Muscle layer of colon (tissue), 2 donors: ENCODE measurements around the gene RAP2A.

Source experiments
- H3K27ac ChIP-seq: one replicate; pipeline ENCODE4 v1.7.0; 2013; ENCODE audit warnings: low read depth, mild to moderate bottlenecking, low read length, moderate library complexity
- H3K27me3 ChIP-seq, 2 donors: one replicate each; pipeline ENCODE4 v1.7.0; 2013; ENCODE audit warnings: low read length in 2 of 2, mild to moderate bottlenecking in 2 of 2; ENCODE audit not compliant: insufficient read depth in 2 of 2, control insufficient read depth in 1 of 2
- H3K36me3 ChIP-seq: one replicate; pipeline ENCODE4 v1.7.0; 2013; ENCODE audit warnings: mild to moderate bottlenecking, low read length; ENCODE audit not compliant: insufficient read depth
- H3K4me1 ChIP-seq: one replicate; pipeline ENCODE4 v1.7.0; 2013; ENCODE audit warnings: mild to moderate bottlenecking, low read length; ENCODE audit not compliant: insufficient read depth
- H3K4me3 ChIP-seq, 2 donors: one replicate each; pipeline ENCODE4 v1.7.0; 2013; ENCODE audit warnings: low read length in 2 of 2, low read depth in 1 of 2, mild to moderate bottlenecking in 1 of 2, moderate library complexity in 1 of 2
- H3K9ac ChIP-seq: one replicate; pipeline ENCODE4 v1.7.0; 2013; ENCODE audit warnings: low read length
- H3K9me3 ChIP-seq: one replicate; pipeline ENCODE4 v1.7.0; 2013; ENCODE audit warnings: mild to moderate bottlenecking, low read length
- donor health status: abdominal sarcoma.
- donor health status: Adenocarcinoma of cecum.

The RAP2A gene

GRCh38 chr13:97423300-97424045 is 10.5 kb upstream of the RAP2A start:
- Histone ChIP-seq H3K4me1 (no peaks in the 10 kb centered on the region), H3K4me3 (no peak overlapping the region), H3K9me3 (no peaks in the 10 kb centered on the region), H3K27me3 (no peaks in the 10 kb centered on the region), H3K27ac (no peak overlapping the region), H3K9ac (no peak overlapping the region), H3K36me3 (no peaks in the 10 kb centered on the region)

DNA sequence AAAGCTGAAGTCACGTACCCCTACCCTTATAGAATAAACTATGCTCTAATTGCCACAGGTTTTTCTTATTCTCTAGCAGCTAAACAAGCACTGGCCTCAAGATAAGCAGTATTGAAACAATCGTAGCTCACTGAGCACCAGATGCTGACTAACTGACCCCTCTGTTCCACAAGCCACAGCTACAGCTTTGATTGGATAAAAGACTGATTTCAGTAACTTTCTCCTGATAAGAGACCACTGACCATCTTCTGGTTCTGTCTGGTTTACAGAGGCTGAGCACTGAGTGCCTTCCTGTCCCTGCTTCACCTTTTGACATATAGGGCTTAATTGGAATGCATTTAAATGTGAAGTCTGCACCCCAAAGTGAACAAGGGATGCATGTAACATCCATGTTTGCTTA is 8.4 kb upstream of the RAP2A start:
- H3K4me3 ChIP-seq = no peak overlapping the region
- no peaks in the 10 kb centered on the region for H3K9me3 ChIP-seq
- no peaks in the 10 kb centered on the region for H3K27me3 ChIP-seq
- no peaks in the 10 kb centered on the region for H3K36me3 ChIP-seq
- H3K27ac ChIP-seq = no peak overlapping the region
- H3K9ac ChIP-seq = no peak overlapping the region
- no peaks in the 10 kb centered on the region for H3K4me1 ChIP-seq

DNA sequence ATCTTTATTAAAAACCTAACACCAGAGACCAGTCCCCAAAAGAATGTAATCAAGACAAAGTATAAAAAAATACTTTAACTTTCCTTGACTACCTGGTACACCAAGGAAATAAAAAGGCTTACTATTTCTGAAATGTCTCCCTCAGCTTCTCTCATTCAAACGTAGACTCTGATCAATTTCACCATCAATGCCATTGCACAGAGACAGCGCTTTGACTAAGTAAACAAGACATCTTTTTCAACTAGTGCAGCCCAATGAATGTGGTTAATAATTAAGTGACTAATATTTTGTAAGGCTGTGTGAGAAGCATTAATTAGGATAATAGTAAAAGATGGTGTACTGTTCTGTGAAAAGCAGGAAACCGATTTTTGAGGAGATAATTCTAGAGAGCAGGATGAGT is 7.3 kb upstream of the RAP2A start:
- no peaks in the 10 kb centered on the region for H3K4me1 ChIP-seq
- no peaks in the 10 kb centered on the region for H3K9me3 ChIP-seq
- no peak overlapping the region for H3K9ac ChIP-seq

DNA sequence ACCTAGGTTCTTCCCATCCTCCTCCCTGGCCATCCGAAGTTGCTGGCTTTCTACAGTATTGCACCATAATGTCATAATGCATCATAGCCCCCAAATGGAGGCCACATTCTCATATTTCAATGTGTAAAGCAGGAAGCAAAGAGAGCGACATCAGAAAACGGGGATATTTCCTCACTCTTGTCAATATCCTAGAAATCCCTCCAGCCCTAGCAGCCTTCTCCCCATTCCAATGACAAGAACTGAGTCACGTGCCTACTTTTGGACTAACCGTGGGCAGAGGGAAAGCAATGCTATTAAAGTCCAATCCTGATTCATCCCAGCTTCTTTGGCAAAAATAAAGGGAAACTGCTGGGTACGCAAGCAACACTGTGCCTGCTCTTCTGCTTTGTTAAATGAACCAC is 4.3 kb upstream of the RAP2A start:
- Histone ChIP-seq H3K9ac (no peak overlapping the region), H3K9me3 (no peaks in the 10 kb centered on the region), H3K27ac (no peak overlapping the region), H3K4me3 (no peak overlapping the region), H3K4me1 (no peaks in the 10 kb centered on the region), H3K27me3 (no peaks in the 10 kb centered on the region), H3K36me3 (no peaks in the 10 kb centered on the region)

More for the DNA sequence above, 7.3 kb upstream of the RAP2A start:
- no peak overlapping the region for H3K27ac ChIP-seq
- H3K4me3 ChIP-seq = no peak overlapping the region
- no peaks in the 10 kb centered on the region for H3K27me3 ChIP-seq
- H3K36me3 ChIP-seq = no peaks in the 10 kb centered on the region

- no peaks in the 10 kb centered on the region for H3K9me3 ChIP-seq
- no peak overlapping the region for H3K4me3 ChIP-seq
- no peak overlapping the region for H3K9ac ChIP-seq
- no peaks in the 10 kb centered on the region for H3K27me3 ChIP-seq
- H3K36me3 ChIP-seq = no peaks in the 10 kb centered on the region
- H3K4me1 ChIP-seq = no peaks in the 10 kb centered on the region
- no peak overlapping the region for H3K27ac ChIP-seq
Observed at GRCh38 chr13:97430296-97430695, 3.7 kb upstream of the RAP2A start.

DNA sequence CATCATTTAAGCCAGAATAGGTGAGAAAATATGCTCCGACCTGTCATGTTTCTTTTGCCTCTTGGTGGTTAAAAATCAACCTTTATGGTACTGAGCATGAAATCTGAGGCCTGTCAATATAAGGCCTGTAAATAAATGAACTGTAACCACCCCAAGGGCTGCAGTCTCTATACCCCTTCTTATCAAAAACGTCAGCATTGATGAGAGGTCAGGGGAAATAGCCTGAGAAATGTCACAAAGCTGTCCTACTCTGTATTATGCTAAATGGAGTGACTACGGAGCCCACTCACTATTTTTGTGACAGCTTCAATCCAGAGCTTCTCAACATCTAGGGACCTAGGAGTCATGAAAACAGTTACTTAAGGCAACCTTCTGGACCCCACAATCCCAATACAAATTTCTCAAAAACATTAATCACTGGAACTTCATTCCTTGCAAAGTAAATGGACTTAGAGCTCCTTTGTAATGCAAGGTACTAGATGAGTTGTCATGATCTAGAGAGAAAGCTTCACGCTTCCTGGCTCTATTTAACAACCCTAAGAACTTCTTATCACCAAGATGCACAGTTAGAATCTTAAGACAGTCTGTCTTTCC is 2.7 kb upstream of the RAP2A start:
- Histone ChIP-seq H3K9ac (no peak overlapping the region), H3K27ac (no peak overlapping the region), H3K27me3 (no peaks in the 10 kb centered on the region), H3K36me3 (no peaks in the 10 kb centered on the region), H3K4me1 (peaks cover 8% of the 10 kb centered on the region), H3K4me3 (no peak overlapping the region), H3K9me3 (no peaks in the 10 kb centered on the region)

GRCh38 chr13:97432232-97432916 is 1.6 kb upstream of the RAP2A start:
- H3K4me3 ChIP-seq = peak overlapping the region; percentile 75 to 81
- H3K4me1 ChIP-seq = peaks cover 13% of the 10 kb centered on the region
- no peaks in the 10 kb centered on the region for H3K36me3 ChIP-seq
- H3K9ac ChIP-seq = peak overlapping the region; percentile 71
- no peaks in the 10 kb centered on the region for H3K9me3 ChIP-seq
- H3K27me3 ChIP-seq = no peaks in the 10 kb centered on the region
- H3K27ac ChIP-seq = peak overlapping the region; percentile 89

GRCh38 chr13:97432917-97433726 is 847 bp upstream of the RAP2A start:
- Histone ChIP-seq H3K4me1 (peaks cover 18% of the 10 kb centered on the region), H3K9me3 (no peaks in the 10 kb centered on the region), H3K36me3 (no peaks in the 10 kb centered on the region)

GRCh38 chr13:97434397-97435201 is 630 bp downstream of the RAP2A start:
- Histone ChIP-seq H3K4me3 (peak overlapping the region; percentile 58), H3K4me1 (peaks cover 23% of the 10 kb centered on the region), H3K9ac (peak overlapping the region; percentile 2)

More at GRCh38 chr13:97432917-97433726, 847 bp upstream of the RAP2A start:
- peak overlapping the region; percentile 90 to 98 for H3K4me3 ChIP-seq
- H3K27me3 ChIP-seq = no peaks in the 10 kb centered on the region
- peak overlapping the region; percentile 94 for H3K9ac ChIP-seq
- H3K27ac ChIP-seq = peak overlapping the region; percentile 99

DNA sequence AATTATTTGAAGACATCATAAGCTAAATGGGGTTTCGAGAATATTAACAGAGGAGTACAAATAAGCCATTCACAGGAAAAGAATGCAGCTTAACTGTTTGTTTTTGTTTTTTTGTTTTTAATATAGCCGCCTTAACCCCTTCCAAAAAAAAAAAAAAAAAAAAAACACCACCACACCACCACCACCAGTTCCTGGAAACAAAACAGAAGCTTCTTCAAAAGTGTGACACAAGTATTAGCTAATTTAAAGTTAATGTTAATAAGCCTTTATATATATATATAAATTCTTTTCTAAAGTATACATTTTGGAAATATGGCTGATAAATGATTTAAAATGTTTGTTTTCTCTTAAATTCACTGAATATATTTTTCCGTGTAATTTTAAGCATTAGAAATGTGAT is 1.4 kb downstream of the RAP2A start:
- Histone ChIP-seq H3K27me3 (no peaks in the 10 kb centered on the region), H3K36me3 (no peaks in the 10 kb centered on the region), H3K9ac (peak overlapping the region; percentile 2), H3K9me3 (no peaks in the 10 kb centered on the region), H3K4me3 (peak overlapping the region; percentile 58), H3K4me1 (peaks cover 23% of the 10 kb centered on the region), H3K27ac (no peak overlapping the region)

More at GRCh38 chr13:97434397-97435201, 630 bp downstream of the RAP2A start:
- Histone ChIP-seq H3K27me3 (no peaks in the 10 kb centered on the region), H3K27ac (peak overlapping the region; percentile 45), H3K36me3 (no peaks in the 10 kb centered on the region), H3K9me3 (no peaks in the 10 kb centered on the region)
